HG02970 (cell line): ENCODE data around the gene TBC1D9B.

ENCODE experiments used
- ATAC-seq: cut with Tn5 transposase; IDR thresholded peaks from one replicate; pipeline ENCODE4 v1.9.1; 2021; ENCODE audit warnings: mild to moderate bottlenecking, moderate library complexity, moderate number of reproducible peaks; ENCODE audit not compliant: unreplicated experiment, low FRiP score

TBC1D9B gene

DNA sequence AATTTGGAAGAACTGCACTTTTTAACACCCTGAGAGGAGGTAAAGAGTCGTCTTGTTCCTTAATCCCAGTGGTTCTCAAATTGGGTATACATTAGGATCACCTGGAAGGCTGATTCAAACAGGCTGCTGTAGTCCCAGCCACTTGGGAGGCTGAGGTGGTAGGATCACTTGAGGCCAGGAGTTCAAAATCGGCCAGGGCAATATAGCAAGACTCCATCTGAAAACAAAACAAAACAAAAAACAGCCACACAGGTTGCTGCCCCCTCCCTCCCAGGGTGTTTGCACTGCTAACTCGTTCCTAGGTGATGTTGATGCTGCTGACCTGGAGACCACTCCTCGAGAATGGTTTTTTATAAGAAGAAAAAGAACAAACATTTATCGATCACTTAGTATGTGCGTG, 1.5 kb upstream of the TBC1D9B start:
- ATAC-seq: no peak

DNA sequence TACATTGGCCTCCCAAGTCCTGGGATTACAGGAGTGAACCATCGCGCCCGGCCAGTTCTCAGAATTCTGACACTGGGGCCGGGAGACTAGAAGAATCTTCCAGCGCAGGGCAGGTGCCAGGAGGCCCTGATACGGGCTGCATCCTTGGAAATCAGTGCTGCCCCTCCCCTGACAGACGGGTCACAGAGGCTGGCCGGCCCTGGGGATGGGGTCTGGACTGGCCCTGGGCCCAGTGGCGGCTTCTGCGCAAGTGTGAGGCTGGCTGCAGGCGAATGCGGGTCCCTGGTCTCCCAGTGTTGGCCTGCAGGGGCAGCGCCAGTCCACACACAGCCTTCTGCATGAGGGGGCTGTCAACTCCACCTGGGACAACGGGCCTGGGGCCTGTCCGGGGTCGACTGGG, 831 bp upstream of the TBC1D9B start:
- no peak for ATAC-seq

DNA sequence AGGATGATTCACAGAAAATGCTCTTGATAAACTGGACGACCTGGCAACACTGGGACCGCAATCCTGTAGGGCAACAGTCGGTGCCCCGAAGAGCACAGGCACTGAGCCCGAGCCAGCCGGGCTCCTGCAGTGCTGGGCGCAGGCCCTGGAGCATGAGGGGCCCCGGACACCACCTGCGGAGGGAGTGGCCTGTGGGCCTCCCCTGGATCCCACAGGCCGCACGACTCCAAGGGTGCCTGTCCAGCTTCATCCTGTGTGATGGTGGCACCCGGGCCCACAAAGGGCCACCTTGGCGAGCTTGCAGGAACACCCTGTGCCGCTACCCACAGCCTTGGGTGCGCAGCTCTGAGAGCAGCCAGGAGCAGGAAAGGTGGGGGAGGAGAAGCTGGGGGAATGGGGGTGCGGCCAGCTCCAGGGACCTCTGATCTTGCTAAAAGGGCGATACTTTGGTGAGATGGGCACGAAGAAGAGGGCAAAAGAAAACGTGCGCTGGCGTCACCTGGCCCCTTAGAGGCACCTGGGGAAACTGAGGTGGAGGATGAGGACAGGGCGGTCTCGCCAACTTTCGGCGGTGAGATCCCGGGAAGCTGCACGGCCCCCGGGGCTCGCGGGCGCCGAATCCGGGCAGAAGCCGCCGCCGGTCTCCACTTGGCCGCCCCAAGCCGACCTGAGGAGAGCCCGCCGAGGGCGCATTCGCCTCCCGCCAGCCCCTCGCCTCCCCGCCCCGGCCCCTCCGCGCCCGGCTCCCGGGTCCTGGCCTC, 722 bp downstream of the TBC1D9B start:
- no peak for ATAC-seq

DNA sequence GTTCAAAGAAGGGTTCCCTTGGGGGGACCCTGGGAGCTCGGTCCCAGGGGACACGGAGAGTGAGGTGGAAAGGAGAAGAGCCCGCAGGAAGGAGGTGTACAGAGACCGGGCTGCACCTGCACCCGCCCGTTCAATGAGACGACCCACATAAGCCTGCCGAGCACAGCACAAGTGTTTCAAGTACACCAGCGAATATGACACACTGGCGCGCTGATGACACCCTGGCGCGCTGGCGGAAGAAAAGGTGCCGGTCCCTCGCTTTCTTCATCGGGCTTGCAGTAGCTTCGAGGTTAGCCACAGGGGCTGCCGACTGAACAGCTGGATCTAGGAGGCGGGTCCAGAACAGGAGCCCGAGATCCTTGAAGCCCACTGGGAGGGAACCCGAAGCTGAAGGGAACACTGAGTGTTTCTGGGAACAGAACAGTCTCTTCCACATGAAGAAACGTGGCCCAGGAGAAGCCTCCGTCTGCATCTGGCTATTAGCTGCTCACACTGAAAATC, 1.4 kb downstream of the TBC1D9B start:
- ATAC-seq: no peak

DNA sequence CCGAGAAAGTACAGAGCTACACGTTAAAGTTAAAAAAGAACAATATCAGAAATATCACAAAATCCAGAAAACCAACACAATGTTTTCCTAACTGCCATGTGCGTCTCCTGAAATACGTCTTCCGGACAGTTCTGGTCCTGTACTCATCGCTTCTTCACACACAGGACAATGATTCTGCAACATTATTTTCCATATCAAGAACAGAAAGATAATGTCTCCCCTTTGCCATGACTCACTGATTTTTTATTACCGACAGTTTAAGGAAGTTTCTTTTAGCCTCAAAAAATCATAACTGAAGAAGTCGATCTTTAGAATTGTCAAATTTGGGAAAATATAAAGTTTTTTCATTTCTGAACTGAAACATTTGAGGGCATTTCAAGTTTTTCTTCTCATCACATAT, 2.5 kb downstream of the TBC1D9B start:
- no peak for ATAC-seq

GRCh38 chr5:179904463-179905160, 3.1 kb downstream of the TBC1D9B start:
- ATAC-seq: no peak

DNA sequence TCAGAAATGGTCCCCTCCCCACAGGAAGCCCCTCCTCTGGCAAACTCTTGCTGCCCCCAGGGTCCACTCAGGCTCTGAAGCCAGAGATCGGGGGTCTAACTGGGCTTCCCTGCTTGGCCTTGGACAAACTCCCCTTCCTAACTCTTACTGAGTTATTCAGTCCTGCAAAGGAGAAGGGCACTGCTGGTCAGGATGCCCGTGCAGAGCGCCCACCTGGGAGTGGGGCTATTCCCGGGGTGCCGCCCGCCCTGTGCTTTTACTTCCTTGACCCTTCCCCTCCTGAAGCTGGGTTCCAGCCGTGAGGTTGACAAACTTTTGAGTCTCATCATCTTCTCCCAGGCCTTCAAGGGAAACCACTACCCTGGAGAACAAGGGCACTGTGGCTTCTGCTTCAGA, 4.9 kb downstream of the TBC1D9B start:
- ATAC-seq: no peak

DNA sequence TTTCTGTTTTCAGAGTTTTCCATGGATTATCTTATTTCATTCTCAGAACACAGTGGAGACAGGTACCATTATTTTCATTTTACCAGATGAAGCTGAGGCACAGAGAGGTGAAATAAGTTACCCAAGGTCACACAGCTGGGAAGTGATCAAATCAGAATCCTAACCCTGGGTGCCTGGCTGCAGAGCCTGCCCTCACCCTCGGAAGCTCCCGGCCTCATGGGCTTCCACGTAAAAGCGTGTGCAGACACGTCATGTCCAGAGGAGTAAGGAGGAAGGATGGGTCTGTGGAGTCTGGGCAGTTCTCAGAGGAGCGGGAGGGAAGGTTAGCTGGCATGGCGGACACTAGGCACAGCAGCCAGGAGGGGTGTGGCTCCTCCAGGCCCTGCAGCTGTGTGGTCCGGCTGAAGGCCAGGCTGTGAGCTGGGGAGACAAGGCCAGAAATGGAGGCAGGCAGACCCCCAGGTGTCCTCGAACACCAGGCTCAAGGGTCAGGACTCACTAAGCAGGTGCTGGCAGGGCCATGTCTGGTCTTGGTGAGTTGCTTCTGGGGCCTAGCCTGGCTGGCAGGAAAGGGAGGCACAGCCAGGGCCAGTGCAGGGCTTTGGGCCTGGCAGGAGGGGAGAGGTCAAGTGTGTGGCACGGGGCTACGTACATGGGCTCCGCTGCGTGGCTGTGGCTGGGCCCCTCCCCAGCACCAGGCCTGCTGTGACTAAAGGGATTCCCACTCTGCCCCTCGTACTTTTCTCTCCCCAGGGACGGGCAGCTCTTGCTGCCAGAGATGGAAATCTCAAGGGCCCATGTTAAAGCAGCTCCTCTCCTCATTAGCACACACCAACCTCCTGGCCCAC, 5.6 kb downstream of the TBC1D9B start:
- no peak for ATAC-seq

GRCh38 chr5:179901462-179901861, 6.2 kb downstream of the TBC1D9B start:
- ATAC-seq: no peak

DNA sequence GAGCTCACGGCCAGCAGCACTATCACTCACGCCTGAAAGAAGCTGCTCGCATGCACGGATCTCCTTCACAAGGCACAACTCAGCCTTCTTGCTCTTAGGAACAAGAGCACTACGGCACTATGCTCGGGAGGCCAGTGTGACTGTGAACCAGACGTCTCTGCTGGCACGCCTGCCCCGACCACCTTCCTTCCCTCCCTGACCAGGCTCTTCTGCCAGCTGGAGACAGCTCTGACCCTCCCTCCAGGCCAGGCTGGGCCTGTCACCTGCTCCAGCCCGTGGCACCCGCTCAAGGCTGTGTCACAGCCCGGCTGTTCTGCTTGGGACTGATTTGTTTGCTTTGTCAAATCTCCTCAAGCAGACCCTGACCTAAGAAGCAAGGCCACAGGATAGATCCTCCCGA, 7.0 kb downstream of the TBC1D9B start:
- ATAC-seq: no peak

DNA sequence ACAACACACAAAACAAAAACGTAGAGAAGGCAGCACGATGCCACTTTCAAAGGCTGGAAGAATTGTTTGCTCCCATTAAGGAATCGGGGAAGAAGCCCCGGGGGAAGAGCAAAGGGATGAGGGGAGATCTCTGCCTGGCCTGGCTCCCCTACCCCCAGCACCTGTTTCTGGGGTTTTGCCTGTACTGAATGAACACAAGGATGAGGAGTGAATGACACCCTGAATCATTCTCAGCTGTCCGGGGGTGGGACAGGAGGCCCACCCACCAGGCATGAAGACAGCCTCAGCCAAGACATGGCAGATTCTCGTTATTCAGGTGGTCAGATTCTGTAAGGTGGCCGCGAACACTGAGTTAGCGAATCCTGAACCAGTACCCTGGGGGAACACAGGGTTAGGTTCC, 7.5 kb downstream of the TBC1D9B start:
- ATAC-seq: no peak

- no peak for ATAC-seq
These were observed 11.8 kb downstream of the TBC1D9B start for GRCh38 chr5:179895861-179896260.

GRCh38 chr5:179893958-179894895, 13.5 kb downstream of the TBC1D9B start:
- no peak for ATAC-seq

DNA sequence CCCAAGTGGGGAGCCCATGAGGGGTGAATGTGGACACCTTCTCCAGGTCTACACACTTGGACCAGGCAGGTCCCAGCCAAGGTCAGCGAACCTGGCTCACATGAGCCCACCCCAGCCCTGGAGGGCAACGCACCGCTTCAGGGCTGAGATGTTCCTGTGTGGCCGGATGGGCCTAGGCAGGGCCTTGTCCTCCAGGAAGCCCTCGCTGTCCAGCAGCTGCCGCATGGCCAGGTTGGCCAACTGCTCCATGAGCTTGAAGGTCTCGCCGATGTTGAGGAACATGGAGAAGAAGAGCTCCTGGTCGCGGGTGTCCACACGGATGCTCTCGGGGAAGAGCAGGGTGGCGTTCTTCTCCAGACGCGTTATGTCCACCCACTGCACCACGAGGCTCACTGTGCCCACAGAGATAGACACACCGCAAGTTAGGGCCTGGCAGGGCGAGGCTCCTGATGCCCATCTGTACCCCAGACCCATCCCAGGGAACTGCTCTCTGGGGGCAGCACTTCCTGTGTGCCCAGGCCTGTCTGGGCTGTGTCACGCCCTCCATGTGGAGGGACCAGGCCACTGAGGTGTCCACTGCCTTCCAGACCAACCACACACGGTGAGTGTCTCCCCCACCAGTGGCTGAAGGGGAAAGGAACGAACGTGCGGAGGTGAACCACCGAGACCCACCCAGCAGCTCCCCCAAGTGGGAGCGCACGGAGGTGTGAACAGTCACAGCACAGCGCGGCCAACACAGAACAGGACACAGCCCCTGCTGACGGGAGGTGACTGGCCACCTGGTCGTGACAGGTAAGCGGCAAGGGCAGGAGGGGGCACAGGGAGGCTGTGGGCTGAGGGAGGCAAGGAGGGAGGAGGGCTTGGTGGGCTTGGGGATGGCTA, 14.4 kb downstream of the TBC1D9B start:
- no peak for ATAC-seq

DNA sequence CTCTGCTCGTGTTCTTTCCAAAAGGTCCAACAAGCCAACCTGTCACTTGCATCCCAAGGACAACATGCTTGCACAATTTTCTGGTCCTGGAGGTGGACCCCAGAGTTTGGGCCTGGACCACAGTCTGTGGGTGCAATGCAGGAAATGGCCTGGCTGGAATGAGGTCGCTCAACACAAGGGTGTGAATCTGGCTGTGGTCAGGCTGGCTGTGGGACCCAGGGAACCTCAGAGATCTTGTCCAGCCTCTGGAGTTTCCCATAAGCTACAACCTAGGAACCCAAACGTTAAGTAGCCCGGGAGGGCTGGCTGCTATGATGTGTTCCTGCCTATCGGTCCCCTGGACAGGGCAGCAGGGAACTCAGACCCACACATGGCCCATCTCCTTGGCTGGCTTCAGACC, 15.4 kb downstream of the TBC1D9B start:
- ATAC-seq: no peak

- no peak for ATAC-seq
These were observed 16.7 kb downstream of the TBC1D9B start for GRCh38 chr5:179890751-179891682.

- no peak for ATAC-seq
These were observed 17.8 kb downstream of the TBC1D9B start for GRCh38 chr5:179889885-179890284.

- no peak for ATAC-seq
These were observed 19.9 kb downstream of the TBC1D9B start for GRCh38 chr5:179887802-179888201.
